Posterior vena cava (tissue), 2 donors: ENCODE measurements around the gene CRHR1. TPM values are rescaled to one million over a fixed set of nuclear protein-coding genes. Genes with fewer than 3 reads are reported as not detected.

Experiments used
- DNase-seq: peaks from one replicate; pipeline ENCODE4 v3.0.0-alpha.2; 2020; ENCODE audit warnings: low spot score
- intact Hi-C, 2 donors: fragments of 100-400 bp; cut with DNase I; formaldehyde crosslinking; loops; one replicate each; pipeline versions ENCODE4 v1.14.1 to v1.14.2; 2022 to 2023
- total RNA-seq, 2 donors: library from RNA; stranded (reverse); fragmentation: NEBNext Ultra II Directional; extraction: Animal tissue kit (Norgen Biotek cat#: 25700); gene quantifications; one replicate each; pipeline ENCODE4 v1.2.1, GENCODE V29; 2021
- donor health status: DM: yes; HTN: yes; CAD: no.
- donor health status: DM: yes; HTN: yes; CAD: no.

The CRHR1 gene
- total RNA-seq, 2 donors from 2014 or later: not detected

DNA sequence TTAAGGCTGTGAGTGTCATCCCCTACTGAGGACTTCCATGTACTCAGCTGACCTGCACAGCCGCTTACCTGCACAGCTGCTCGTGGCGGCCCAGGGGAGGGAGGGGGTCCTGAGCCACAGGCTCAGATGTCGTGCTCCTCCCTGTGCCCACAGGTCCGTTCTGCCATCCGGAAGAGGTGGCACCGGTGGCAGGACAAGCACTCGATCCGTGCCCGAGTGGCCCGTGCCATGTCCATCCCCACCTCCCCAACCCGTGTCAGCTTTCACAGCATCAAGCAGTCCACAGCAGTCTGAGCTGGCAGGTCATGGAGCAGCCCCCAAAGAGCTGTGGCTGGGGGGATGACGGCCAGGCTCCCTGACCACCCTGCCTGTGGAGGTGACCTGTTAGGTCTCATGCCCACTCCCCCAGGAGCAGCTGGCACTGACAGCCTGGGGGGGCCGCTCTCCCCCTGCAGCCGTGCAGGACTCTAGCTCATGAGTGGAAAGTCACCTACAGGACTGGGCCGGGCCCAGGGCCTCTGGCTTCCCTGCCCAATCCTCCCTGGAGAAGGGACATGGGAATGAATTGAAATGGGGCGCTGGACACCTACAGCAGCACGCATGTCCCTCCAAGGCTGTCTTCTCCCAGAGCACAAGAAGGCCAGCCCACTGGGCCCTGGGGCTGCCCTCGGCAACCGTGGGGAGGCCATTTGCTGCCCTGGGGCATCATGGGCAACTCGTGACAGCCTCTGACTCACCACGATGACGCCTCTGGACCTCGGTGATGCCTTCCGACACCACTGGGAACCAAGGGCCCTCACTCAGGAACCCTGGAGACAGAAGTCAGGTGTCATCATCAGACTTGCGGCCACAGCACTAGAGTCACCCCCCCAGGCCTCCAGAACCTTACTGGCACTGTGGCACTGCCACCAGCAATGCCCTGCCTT is 50.6 kb downstream of the CRHR1 start:
- no peak for DNase-seq
- intact Hi-C loops: loop anchor here in 1 of 2 donors (5.0 kb wide), 1 partner anchor 192 kb away; no protein-coding TSS in a partner anchor

DNA sequence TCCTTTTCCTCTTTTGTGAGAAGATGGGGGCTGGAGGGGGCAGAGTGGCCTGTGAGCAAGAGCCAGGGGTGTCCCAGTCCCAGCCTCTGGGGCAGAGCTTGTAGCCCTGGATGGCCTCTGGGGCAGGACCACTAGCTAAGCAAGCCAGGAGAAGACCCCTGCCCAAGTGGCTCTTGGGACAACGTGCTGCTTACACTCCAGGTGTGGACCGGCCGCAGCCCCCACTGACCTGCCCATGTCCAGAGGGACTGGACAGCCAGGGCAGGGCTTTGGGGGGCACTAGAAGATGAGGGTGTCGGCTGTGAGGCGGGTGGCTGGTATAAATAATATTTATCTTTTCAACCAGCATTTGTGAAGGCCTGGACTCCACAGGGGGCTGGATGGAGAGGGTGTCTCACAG is 51.4 kb downstream of the CRHR1 start:
- intact Hi-C loops: no loop called here
- DNase-seq: no peak

DNA sequence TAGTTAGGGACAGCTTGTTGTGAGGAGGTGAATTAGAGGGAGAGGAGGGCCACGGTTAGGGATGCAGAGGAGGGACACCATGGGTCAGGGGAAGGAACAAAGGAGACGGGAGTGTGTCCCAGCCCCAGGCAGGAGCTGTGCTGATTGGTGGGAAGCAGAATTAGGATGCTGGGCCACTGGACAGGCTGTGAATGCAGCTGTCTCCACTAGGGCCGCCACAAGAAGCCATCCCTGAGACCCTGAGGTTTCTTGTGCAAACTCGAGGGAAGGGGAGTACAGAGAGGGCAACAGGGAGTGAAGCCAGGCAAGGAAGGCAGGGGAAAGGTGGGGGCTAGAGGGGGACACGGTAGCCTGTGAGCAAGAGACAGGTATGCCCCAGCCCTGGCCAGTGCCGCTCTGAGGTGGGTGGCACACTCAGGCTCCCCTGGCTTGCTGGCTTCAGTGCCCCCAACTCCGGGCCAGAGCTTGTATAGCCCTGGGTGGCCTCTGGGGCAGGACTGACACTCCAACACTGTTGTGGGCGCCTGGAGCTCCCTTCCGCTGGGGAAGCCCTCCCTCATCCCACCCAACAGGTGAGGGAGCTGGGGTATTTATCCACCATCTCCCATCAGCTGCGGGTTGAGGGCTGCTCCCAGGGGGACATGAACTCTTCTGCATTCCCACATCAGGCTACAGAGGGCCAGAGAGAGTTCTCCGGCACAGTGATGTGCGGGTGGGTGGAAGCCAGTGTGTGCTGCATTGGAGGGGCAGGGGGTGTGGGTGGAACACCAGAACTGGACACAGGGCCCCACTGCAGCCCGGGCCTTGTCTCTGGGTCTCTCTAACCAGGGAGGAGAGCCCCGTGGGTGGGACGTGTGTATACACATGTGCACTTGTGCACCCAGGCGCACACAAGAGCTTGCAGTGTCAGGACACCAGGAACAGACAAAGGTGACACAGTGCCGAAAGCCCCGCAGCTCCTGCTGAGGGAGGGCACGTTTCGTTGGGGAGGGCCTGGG is 52.2 kb downstream of the CRHR1 start:
- DNase-seq: no peak
- intact Hi-C loops: no loop called here

DNA sequence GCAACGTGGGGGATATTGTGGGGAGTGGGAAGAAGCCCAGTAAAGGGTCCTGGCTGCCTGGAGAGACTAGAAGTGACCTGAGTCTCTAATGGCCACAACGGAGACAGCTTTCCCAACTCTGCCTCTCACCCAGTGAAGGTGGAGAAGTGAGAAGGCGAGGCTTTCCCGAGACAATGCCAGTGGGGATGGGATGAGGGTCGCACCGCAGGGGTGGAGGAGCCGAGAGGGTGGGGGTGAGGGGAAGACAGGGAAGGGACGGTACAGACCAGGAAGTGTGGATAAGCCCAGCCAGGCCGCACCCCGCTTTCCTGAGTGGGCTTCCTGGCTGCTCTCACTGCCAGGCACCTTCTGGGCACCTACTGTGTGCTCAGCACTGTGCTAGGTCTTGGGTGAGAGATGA is 53.1 kb downstream of the CRHR1 start:
- intact Hi-C loops: no loop called here
- DNase-seq: no peak

DNA sequence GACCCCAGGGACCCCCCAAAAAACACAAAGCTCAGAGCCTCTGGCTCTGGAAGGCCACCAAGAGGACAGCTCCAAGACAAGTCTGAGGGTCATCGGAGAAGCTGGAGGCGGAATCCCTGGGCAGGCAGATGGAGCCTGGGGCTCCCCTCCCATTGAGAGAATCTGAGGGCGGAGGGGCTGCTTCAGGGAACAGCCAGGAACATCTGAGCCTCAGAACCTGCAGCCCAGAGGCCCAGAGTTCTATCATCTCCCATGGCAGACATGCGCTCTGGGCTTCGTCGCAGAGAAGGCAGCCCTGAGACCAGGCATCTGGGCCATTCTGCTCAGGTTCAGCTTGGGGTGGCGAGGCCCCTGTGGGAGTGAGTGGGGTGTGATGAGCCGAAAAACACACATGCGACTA is 53.5 kb downstream of the CRHR1 start:
- DNase-seq: no peak
- intact Hi-C loops: no loop called here

DNA sequence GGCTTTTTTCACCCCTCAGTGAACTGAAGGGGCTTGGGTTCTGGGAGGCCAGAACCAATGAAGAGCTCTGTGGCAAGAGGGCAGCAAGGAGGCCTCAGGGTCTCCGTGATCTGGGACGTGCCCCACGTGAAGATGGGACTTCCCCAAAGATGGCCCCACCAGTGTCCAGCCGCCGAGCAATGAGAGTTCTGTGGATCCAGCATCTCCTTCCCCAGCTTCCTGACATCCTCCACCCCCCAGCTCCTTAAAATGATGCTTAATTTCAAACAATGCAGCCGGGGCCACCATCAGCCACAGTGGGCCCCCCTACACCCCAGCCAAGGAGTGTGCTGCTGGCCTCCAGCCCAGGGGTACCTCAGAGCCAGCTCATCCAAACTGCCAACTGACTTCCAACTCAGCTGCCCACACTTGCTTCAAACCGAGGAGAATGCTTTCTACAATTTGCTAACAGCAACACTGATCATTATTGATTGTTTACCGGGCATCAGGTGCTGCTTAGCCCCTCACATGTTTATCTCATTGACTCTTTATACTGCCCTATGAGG is 54.7 kb downstream of the CRHR1 start:
- intact Hi-C loops: no loop called here
- no peak for DNase-seq

DNA sequence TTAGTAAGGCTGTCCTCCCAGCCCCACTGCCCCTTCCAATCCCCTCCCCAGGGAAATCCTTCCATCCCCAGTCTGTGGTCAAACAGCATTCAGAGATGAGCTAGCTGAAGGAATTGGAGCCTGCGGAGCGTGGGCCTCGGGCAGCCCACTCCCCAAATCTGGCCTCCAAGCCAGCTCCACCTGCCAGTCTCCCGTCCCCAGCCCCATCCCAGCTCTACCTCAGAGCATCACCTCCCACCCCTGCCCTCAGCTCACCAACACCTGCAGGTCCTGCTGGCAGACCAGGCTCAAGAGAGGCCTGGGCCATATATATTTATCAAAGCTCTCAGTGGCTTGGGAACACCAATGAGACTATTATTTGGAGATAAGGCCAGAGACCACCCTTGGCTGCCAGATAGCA is 55.3 kb downstream of the CRHR1 start:
- no peak for DNase-seq
- intact Hi-C loops: no loop called here

DNA sequence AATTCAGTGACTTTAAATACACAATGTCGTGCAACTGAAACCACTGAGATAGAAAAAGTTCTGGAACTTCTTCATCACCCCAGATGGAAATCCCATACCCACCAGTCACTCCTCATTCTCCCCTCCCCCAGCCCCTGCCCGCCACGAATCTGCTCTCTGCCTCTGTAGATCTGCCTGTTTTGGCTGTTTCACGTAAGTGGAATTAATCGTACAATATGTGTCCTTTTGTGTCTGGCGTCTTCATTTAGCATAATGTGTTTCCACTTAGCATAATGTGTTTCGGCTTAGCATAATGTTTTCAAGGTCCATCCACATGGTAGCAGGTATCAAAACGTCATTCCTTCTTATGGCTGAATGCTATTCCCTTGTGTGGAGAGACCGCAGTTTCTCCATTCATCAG is 57.1 kb downstream of the CRHR1 start:
- DNase-seq: no peak
- intact Hi-C loops: no loop called here

DNA sequence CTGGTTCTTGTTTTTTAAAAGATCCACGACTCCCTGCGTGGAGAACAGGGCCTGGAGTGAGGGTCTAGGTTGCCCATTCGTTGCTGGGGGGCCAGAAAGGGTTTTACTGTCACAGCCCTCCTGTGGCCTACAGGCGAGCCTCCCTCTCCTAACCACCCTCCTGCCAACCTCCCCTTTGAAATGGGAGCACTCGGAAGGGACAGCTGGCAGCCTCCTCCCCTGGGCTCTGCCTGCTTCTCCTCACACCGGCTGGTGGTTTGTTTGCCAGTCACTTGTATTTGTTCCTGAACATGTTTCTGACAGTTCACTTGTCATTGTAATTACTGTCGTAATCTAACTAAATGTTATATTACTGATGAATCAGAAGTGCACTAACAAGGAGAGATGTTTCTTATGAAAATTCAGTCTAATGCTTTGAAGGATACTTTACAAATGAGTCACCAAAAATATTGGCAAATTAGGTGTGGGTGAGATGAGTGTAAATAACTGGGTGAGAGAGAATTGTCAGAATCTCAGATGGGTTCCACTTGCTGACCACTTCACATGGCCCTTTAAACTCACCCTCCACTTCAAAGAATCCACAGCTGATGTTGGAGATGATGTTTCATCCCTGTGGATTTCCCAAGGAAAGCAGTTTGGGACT is 57.9 kb downstream of the CRHR1 start:
- intact Hi-C loops: loop anchor here in 1 of 2 donors (1.0 kb wide), 1 partner anchor 14 kb away; no protein-coding TSS in a partner anchor
- DNase-seq: no peak

DNA sequence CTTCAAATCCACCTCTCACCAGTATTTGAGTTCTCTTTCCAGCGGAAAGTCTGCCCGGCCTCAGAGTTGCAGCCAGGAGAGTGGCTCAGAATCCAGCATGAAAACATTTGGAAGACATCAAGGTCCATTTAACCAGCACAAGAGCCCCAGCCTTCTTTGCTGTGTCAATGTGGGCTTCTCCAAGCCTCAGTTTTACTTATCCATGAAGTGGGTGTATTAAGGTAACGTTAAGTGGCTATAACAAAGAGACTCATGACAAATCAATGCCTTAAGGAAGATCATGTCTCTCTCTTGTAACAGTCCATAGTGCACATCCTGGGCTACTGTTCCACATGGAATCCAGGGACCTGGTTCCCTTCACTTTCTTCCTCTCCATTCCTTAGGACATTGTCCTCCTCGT is 59.6 kb downstream of the CRHR1 start:
- DNase-seq: no peak
- intact Hi-C loops: no loop called here

DNA sequence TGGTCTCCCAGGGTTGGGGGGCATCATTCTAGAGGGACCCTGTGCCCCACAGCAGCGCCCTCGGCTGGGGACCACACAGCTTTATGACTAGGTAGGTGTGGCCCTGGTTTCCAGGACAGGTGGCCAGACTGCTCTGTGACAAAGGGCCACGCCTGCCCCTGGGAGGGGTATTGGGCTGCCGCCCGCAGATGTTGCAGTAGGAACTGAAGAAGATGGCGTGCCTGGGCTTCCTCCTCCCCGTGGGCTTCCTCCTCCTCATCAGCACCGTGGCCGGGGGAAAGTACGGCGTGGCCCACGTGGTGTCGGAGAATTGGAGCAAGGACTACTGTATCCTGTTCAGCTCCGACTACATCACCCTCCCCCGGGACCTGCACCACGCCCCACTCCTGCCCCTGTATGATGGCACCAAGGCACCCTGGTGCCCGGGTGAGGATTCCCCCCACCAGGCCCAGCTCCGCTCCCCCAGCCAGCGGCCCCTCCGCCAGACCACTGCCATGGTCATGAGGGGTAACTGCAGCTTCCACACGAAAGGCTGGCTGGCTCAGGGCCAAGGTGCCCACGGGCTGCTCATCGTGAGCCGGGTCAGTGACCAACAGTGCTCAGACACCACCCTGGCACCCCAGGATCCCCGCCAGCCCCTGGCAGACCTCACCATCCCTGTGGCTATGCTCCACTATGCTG is 60.7 kb downstream of the CRHR1 start, which contains the start of gene SPPL2C:
Gene SPPL2C, plus strand, starts transcription at position 187 of the 681 bp plus-strand sequence. Its CDS starts 26 bp downstream, at position 213.
- intact Hi-C loops: loop anchor here in 1 of 2 donors (5.0 kb wide), 1 partner anchor 198 kb away; no protein-coding TSS in a partner anchor
- DNase-seq: no peak

DNA sequence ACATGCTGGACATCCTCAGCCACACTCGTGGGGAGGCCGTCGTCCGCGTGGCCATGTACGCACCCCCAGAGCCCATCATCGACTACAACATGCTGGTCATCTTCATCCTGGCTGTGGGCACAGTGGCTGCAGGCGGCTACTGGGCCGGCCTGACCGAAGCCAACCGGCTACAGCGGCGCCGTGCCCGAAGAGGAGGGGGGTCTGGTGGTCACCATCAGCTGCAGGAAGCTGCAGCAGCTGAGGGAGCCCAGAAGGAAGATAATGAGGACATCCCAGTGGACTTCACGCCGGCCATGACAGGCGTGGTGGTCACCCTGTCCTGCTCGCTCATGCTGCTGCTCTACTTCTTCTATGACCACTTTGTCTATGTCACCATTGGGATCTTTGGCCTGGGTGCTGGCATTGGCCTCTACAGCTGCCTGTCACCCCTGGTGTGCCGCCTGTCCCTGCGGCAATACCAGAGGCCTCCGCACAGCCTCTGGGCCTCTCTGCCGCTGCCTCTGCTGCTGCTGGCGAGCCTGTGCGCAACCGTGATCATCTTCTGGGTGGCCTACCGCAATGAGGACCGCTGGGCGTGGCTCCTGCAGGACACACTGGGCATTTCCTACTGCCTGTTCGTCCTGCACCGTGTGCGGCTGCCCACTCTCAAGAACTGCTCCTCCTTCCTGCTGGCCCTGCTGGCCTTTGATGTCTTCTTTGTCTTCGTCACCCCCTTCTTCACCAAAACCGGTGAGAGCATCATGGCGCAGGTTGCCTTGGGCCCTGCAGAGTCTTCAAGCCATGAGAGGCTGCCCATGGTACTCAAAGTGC is 61.5 kb downstream of the CRHR1 start:
- no peak for DNase-seq
- intact Hi-C loops: loop anchor here in 1 of 2 donors (5.0 kb wide), 1 partner anchor 198 kb away; no protein-coding TSS in a partner anchor

DNA sequence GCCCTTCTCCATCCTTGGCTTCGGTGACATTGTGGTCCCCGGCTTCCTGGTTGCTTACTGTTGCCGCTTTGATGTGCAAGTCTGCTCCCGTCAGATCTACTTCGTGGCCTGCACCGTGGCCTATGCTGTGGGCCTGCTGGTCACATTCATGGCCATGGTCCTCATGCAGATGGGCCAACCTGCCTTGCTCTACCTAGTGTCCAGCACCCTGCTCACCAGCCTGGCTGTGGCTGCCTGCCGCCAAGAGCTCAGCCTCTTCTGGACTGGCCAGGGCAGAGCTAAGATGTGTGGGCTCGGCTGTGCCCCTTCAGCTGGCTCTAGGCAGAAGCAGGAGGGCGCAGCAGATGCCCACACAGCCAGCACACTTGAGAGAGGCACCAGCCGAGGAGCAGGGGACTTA is 62.1 kb downstream of the CRHR1 start:
- no peak for DNase-seq
- intact Hi-C loops: loop anchor here in 1 of 2 donors (5.0 kb wide), 1 partner anchor 199 kb away; no protein-coding TSS in a partner anchor

DNA sequence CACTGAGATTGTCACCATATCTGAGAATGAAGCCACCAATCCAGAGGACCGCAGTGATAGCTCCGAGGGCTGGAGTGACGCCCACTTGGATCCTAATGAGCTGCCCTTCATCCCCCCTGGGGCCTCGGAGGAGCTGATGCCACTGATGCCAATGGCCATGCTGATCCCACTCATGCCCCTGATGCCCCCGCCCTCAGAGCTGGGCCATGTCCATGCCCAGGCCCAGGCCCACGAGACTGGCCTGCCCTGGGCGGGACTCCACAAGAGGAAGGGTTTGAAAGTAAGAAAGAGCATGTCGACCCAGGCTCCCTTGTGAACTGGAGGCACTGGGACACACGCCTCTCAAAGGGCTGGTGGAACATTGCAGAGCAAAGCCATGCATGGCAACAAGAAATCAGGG is 62.5 kb downstream of the CRHR1 start:
- DNase-seq: no peak
- intact Hi-C loops: loop anchor here in 1 of 2 donors (5.0 kb wide), 1 partner anchor 199 kb away; no protein-coding TSS in a partner anchor

DNA sequence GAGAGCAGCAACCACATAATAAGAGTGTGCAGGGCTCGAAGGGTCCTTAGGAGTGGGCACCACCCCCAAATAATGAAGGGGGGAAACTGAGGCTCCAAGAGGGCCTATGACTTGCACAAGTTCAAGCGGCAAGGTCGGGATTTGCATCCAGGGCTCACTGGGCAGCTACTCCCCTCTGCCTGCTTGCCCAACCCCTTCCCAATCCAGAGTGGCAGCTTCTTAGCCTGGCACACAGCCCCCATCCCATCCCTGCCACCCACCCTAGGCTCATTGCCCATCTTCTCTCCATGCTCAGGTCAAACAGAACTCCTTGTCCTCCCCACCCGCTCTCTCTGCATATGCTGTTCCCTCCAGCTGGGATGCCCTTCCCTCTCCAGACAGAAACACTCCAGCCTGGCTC is 63.0 kb downstream of the CRHR1 start:
- no peak for DNase-seq
- intact Hi-C loops: loop anchor here in 1 of 2 donors (5.0 kb wide), 1 partner anchor 200 kb away; no protein-coding TSS in a partner anchor

DNA sequence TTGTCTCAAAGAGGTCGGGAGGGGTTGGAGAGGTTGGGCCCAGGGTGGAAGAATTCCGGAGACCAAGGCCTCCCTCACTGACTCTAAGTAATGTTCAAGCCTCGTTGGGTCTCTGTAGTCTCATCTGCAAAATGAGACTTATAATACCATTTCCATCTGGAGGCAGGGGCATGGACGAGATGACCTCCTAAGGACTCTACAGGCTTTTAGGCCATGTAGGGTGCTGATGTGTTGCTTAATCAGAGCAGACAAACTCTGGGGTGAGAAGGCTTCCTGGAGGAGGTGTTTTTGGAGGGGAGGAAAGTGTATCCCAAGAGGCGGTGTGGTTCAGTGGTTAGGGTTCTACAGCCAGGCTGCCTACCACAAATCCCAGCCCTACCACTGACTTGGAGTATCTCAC is 63.6 kb downstream of the CRHR1 start:
- DNase-seq: no peak
- intact Hi-C loops: loop anchor here in 1 of 2 donors (5.0 kb wide), 1 partner anchor 200 kb away; no protein-coding TSS in a partner anchor

DNA sequence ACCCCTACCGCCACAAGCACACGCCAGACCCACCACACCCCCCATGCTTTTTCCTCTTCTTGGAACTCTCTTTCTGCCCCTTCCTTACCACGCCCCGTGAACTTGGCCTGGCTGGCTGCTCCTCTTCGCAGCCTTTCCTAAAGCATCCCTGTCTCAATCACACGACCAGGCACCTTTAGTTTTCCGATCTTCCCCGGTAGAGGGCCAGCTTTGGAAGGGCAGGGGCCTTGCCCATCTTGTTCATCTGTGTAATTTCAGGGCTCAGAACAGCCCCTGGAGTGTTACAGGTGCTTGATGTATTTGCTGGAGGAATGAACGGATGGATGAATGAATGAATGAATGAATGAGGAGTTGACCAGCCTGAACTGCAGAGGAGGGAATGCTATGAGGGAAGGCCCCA is 64.3 kb downstream of the CRHR1 start:
- intact Hi-C loops: loop anchor here in 1 of 2 donors (5.0 kb wide), 1 partner anchor 201 kb away; no protein-coding TSS in a partner anchor
- no peak for DNase-seq
